B cell (primary cell): ENCODE results near the gene CLEC4D. TPM values are rescaled to one million over a fixed set of nuclear protein-coding genes. Genes with fewer than 3 reads are reported as not detected.

Experiments used
- ATAC-seq: fragments of 200-7000 bp; cut with Tn5 transposase; one replicate; pipeline ENCODE4 v1.10.0; 2021; ENCODE audit warnings: low read depth, mild to moderate bottlenecking, moderate number of reproducible peaks, moderate library complexity
- CTCF ChIA-PET: fragments of 350-600 bp; sonication (Branson Sonifier 250); formaldehyde crosslinking; loops from one replicate; lab custom pipeline; 2021; ENCODE audit warnings: antibody characterized with exemption, inconsistent platforms; lab: Charles Lee
- POLR2A ChIA-PET: fragments of 350-600 bp; sonication (Branson Sonifier 250); formaldehyde crosslinking; loops from one replicate; lab custom pipeline; 2021; ENCODE audit warnings: antibody characterized with exemption; lab: Charles Lee
- DNase-seq: peaks from one replicate; pipeline ENCODE4 v3.0.0; 2013
- H2AFZ ChIP-seq: 2 replicates; pipeline ENCODE4 v1.6.1; 2012; ENCODE audit warnings: mild to moderate bottlenecking, low read depth, low read length; ENCODE audit not compliant: insufficient read depth, poor library complexity, severe bottlenecking
- H3K27ac ChIP-seq, 2 donors: 1 replicate in 1 of 2; 2 replicates in 1 of 2; pipeline ENCODE4 v1.5.1; 2012 to 2013; ENCODE audit warnings: low read length in 2 of 2, mild to moderate bottlenecking in 2 of 2, moderate library complexity in 1 of 2
- H3K27me3 ChIP-seq, 4 experiments: fragments of 200-600 bp in 1 of 4; sonication (generic) in 1 of 4; replicated peaks in 1 of 4; 1 replicate in 2 of 4; 2 replicates in 2 of 4; pipeline versions ENCODE4 v1.6.1 to v1.7.0; 2013 to 2016; ENCODE audit warnings: low read length in 3 of 4, mild to moderate bottlenecking in 2 of 4, mixed read lengths in 1 of 4, moderate library complexity in 1 of 4; ENCODE audit not compliant: insufficient read depth in 4 of 4, control insufficient read depth in 3 of 4; ENCODE audit errors: control extremely low read depth in 1 of 4
- H3K36me3 ChIP-seq, 2 experiments: replicated peaks in 1 of 2; 1 replicate in 1 of 2; 2 replicates in 1 of 2; pipeline versions ENCODE4 v1.6.1 to v1.7.1; 2013; ENCODE audit warnings: low read length in 1 of 2; ENCODE audit not compliant: insufficient read depth in 2 of 2, control insufficient read depth in 1 of 2; ENCODE audit errors: control extremely low read depth in 1 of 2, extremely low read depth in 1 of 2
- H3K4me1 ChIP-seq, 2 donors: fragments of 200-600 bp in 1 of 2; sonication (generic) in 1 of 2; 1 replicate in 1 of 2; 2 replicates in 1 of 2; pipeline versions ENCODE4 v1.5.1 to v1.6.1; 2013 to 2017; ENCODE audit warnings: low read length in 2 of 2; ENCODE audit not compliant: control insufficient read depth in 2 of 2, insufficient read depth in 2 of 2
- H3K4me2 ChIP-seq: replicated peaks from 2 replicates; pipeline ENCODE3; 2012; ENCODE audit warnings: mild to moderate bottlenecking, low read depth, low read length; ENCODE audit not compliant: poor library complexity, severe bottlenecking
- H3K4me3 ChIP-seq, 5 experiments: fragments of 200-600 bp in 1 of 5; sonication (generic) in 1 of 5; 1 replicate in 3 of 5; 2 replicates in 2 of 5; pipeline versions ENCODE4 v1.5.1 to v1.7.0; 2011 to 2016; ENCODE audit warnings: low read length in 4 of 5, mild to moderate bottlenecking in 4 of 5, low read depth in 2 of 5, control low read depth in 1 of 5, moderate library complexity in 1 of 5; ENCODE audit not compliant: insufficient read depth in 1 of 5; ENCODE audit errors: control extremely low read depth in 1 of 5, extremely low read depth in 1 of 5
- H3K79me2 ChIP-seq: fragments of 200-600 bp; sonication (generic); one replicate; pipeline ENCODE4 v1.6.0; 2016; ENCODE audit warnings: low read length; ENCODE audit not compliant: control insufficient read depth, insufficient read depth
- H3K9ac ChIP-seq: fragments of 200-600 bp; sonication (generic); 2 replicates; pipeline ENCODE4 v1.6.1; 2017; ENCODE audit warnings: mild to moderate bottlenecking, low read length, moderate library complexity
- H3K9me3 ChIP-seq, 3 donors: one replicate each; pipeline versions ENCODE4 v1.6.1 to v1.7.1; 2013; ENCODE audit warnings: low read length in 2 of 3; ENCODE audit not compliant: control insufficient read depth in 2 of 3, insufficient read depth in 1 of 3; ENCODE audit errors: control extremely low read depth in 1 of 3
- H4K20me1 ChIP-seq: 2 replicates; pipeline ENCODE4 v1.6.0; 2012; ENCODE audit warnings: mild to moderate bottlenecking, low read length; ENCODE audit not compliant: insufficient read depth, control insufficient read depth, poor library complexity, severe bottlenecking
- H3K27ac Mint-ChIP-seq: one replicate; pipeline ENCODE4 v1.8.0; 2021; ENCODE audit warnings: mixed read lengths
- H3K27me3 Mint-ChIP-seq: one replicate; pipeline ENCODE4 v1.8.0; 2021; ENCODE audit warnings: mixed read lengths
- H3K4me1 Mint-ChIP-seq: one replicate; pipeline ENCODE4 v1.8.0; 2021; ENCODE audit warnings: mixed read lengths
- H3K4me3 Mint-ChIP-seq: one replicate; pipeline ENCODE4 v1.8.0; 2021; ENCODE audit warnings: mixed read lengths
- H3K9me3 Mint-ChIP-seq: one replicate; pipeline ENCODE4 v1.8.0; 2022; ENCODE audit warnings: mixed read lengths; ENCODE audit not compliant: insufficient read depth
- EZH2 ChIP-seq: IDR thresholded peaks from 2 replicates; pipeline ENCODE4 v1.6.1; 2012; ENCODE audit warnings: borderline replicate concordance, low read depth, mild to moderate bottlenecking, moderate library complexity, low read length; ENCODE audit not compliant: insufficient read depth, poor library complexity, severe bottlenecking
- WGBS: methylation state at CpG from one replicate; pipeline ENCODE4 v1.1.5; 2013; ENCODE audit warnings: missing lambda C conversion rate; ENCODE audit not compliant: insufficient coverage; 5-methylcytosine and 5-hydroxymethylcytosine counted together
- intact Hi-C: fragments of 100-400 bp; cut with micrococcal nuclease; formaldehyde crosslinking; loops from one replicate; pipeline ENCODE4 v1.10.0; 2022
- polyA plus RNA-seq: library from polyadenylated mRNA; depleted of rRNA; stranded (reverse); fragments of >200 nt; gene quantifications from 2 replicates; pipeline ENCODE4 v1.2.3, GENCODE V29; 2012
- total RNA-seq, 2 donors: library from RNA; stranded (reverse); fragments of 120-200 nt in 1 of 2; gene quantifications; 1 replicate in 1 of 2; 2 replicates in 1 of 2; pipeline versions ENCODE4 v1.2.3 to v1.2.4, GENCODE V29; 2013 to 2022
- TF ChIP-seq, protein P1 (sequence below): fragments of 200-600 bp; IDR thresholded peaks from one replicate; pipeline ENCODE4 v1.8.0; 2022; ENCODE audit warnings: antibody characterized with exemption, mild to moderate bottlenecking

CLEC4D gene
- total and polyA plus RNA-seq, 2 donors (not counting 1 experiment from before 2014, with no cell fraction given) = not detected

DNA sequence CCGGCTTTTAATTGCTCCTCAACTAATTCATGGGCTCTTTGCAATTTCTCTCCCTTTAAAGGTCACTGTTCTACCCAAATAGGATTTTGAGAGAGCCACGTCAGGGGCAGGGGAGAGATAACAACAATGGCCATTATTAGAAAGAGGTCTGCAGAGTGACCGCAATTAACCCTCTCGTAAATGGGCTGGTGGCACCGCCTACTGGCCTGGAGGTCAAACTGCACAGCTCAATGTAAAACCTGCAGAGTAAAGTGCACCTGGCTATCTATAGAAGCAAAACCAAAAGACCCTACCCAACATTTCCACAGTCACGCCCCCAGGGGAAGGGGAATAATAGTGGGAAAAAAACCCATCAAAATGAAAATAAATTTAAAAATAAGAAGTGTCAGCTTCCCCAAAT is 49.0 kb downstream of the CLEC4D start:
- H3K27ac ChIP-seq = no peak overlapping the region
- Mint-ChIP-seq H3K27me3 (peaks cover 12% of the 10 kb centered on the region), H3K4me3 (no peak overlapping the region), H3K27ac (no peak overlapping the region), H3K9me3 (peaks cover 7% of the 10 kb centered on the region), H3K4me1 (no peaks in the 10 kb centered on the region)
- H3K9me3 ChIP-seq = peaks cover 0 to 10% (median 7%) of the 10 kb centered on the region in 3 donors
- no peaks in the 10 kb centered on the region for H3K36me3 ChIP-seq
- H4K20me1 ChIP-seq = no peaks in the 10 kb centered on the region
- no peak overlapping the region for H3K9ac ChIP-seq
- no peak overlapping the region for H3K4me2 ChIP-seq
- no peak overlapping the region for H3K4me3 ChIP-seq
- intact Hi-C loops = no loop called here
- 100% methylated on average over 3 of the region's 6 CpGs for WGBS
- no peak for TF ChIP-seq EZH2
- TF ChIP-seq, protein P1, sequence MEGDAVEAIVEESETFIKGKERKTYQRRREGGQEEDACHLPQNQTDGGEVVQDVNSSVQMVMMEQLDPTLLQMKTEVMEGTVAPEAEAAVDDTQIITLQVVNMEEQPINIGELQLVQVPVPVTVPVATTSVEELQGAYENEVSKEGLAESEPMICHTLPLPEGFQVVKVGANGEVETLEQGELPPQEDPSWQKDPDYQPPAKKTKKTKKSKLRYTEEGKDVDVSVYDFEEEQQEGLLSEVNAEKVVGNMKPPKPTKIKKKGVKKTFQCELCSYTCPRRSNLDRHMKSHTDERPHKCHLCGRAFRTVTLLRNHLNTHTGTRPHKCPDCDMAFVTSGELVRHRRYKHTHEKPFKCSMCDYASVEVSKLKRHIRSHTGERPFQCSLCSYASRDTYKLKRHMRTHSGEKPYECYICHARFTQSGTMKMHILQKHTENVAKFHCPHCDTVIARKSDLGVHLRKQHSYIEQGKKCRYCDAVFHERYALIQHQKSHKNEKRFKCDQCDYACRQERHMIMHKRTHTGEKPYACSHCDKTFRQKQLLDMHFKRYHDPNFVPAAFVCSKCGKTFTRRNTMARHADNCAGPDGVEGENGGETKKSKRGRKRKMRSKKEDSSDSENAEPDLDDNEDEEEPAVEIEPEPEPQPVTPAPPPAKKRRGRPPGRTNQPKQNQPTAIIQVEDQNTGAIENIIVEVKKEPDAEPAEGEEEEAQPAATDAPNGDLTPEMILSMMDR = no peak
- ATAC-seq = no peak
- no peaks in the 10 kb centered on the region for H3K27me3 ChIP-seq
- ChIA-PET POLR2A (interaction anchor here (0.6 kb wide), 1 partner anchor 98 kb away, joined by 4 read pairs; no protein-coding TSS in a partner anchor), CTCF (interaction anchor here (1.0 kb wide), 1 partner anchor 18 kb away, joined by 3 read pairs; no protein-coding TSS in a partner anchor)
- H2AFZ ChIP-seq = no peak overlapping the region
- H3K79me2 ChIP-seq = no peaks in the 10 kb centered on the region
- no peak for DNase-seq
- no peaks in the 10 kb centered on the region for H3K4me1 ChIP-seq

DNA sequence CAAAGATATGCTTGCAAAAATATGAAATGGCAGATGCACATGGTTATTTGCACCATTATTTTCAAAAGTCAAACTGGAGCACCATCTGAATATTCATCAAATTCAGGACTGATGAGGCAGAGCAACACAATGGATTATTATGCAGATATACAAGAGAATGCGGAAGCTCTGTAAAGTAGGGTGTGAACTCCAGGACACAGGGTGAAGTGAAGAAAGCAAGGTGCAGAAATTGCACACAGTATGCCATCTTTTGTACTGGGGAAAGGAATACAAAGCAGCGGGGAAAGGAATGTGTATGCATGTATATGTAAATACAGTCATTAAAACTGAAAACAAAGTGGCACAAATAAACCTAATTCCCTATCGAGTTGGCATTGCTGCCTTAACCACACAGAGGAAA is 50.1 kb downstream of the CLEC4D start:
- no peaks in the 10 kb centered on the region for H3K27me3 ChIP-seq
- DNase-seq (no peak), ATAC-seq (no peak)
- peaks cover 12% of the 10 kb centered on the region for H3K27me3 Mint-ChIP-seq
- no peak overlapping the region for H2AFZ ChIP-seq
- no peaks in the 10 kb centered on the region for H3K4me1 Mint-ChIP-seq
- H3K79me2 ChIP-seq = no peaks in the 10 kb centered on the region
- WGBS = 100% methylated on average over 1 of the region's 3 CpGs
- no peak overlapping the region for H3K27ac Mint-ChIP-seq
- no peaks in the 10 kb centered on the region for H3K36me3 ChIP-seq
- intact Hi-C loops = no loop called here
- TF ChIP-seq, protein P1 = no peak
- no peak for TF ChIP-seq EZH2
- no peaks in the 10 kb centered on the region for H4K20me1 ChIP-seq
- no peak overlapping the region for H3K4me2 ChIP-seq
- H3K27ac ChIP-seq = no peak overlapping the region
- ChIA-PET POLR2A (no interaction called here), CTCF (no interaction called here)
- H3K4me1 ChIP-seq = no peaks in the 10 kb centered on the region
- H3K9me3 ChIP-seq = peaks cover 1 to 21% (median 10%) of the 10 kb centered on the region in 3 donors
- H3K9ac ChIP-seq = no peak overlapping the region
- H3K9me3 Mint-ChIP-seq = peaks cover 7% of the 10 kb centered on the region
- no peak overlapping the region for H3K4me3 Mint-ChIP-seq
- H3K4me3 ChIP-seq = no peak overlapping the region
